Stimulated activated naive CD8-positive, alpha-beta T cell treated with anti-CD3 and anti-CD28 coated beads, Interleukin-15, amount 100 ng/mL, for 72 hours (primary cell): ENCODE measurements around the gene DNAJC7.

Experiments used
- ATAC-seq: fragments of 150-1000 bp; cut with Tn5 transposase; 2 replicates; pipeline ENCODE4 v1.10.0; 2021; ENCODE audit warnings: mild to moderate bottlenecking, moderate library complexity
- DNase-seq, 2 donors: peaks; one replicate each; pipeline ENCODE4 v3.0.0; 2021 to 2022
- H3K27ac Mint-ChIP-seq, 2 donors: one replicate each; pipeline ENCODE4 v1.8.0; 2022; ENCODE audit warnings: mild to moderate bottlenecking in 2 of 2, mixed read lengths in 2 of 2, moderate library complexity in 2 of 2
- H3K27me3 Mint-ChIP-seq: one replicate; pipeline ENCODE4 v1.8.0; 2022; ENCODE audit warnings: mixed read lengths
- H3K4me1 Mint-ChIP-seq: one replicate; pipeline ENCODE4 v1.8.0; 2022; ENCODE audit warnings: mild to moderate bottlenecking, mixed read lengths
- H3K4me3 Mint-ChIP-seq, 2 donors: one replicate each; pipeline ENCODE4 v1.8.0; 2022; ENCODE audit warnings: mild to moderate bottlenecking in 2 of 2, mixed read lengths in 2 of 2, moderate library complexity in 1 of 2
- H3K9me3 Mint-ChIP-seq, 2 donors: one replicate each; pipeline ENCODE4 v1.8.0; 2022; ENCODE audit warnings: mixed read lengths in 2 of 2

The DNAJC7 gene

GRCh38 chr17:42016941-42017865, at the start of gene DNAJC7:
Gene DNAJC7 (minus strand): TSS chr17:42017439. CDS start chr17:42017416, 23 bp downstream.
- peak within 1 kb of the TSS; percentile 96 to 99 for H3K4me3 Mint-ChIP-seq
- ATAC-seq (peak; percentile 95), DNase-seq (peak; percentile 87 to 93)
- peaks cover 4 to 11% of the 10 kb centered on the region in 2 donors for H3K9me3 Mint-ChIP-seq
- H3K27me3 Mint-ChIP-seq = no peaks in the 10 kb centered on the region
- peak within 1 kb of the TSS; percentile 99 to 100 for H3K27ac Mint-ChIP-seq
- H3K4me1 Mint-ChIP-seq = peaks cover 69% of the 10 kb centered on the region

- Mint-ChIP-seq H3K9me3 (no peaks in the 10 kb centered on the region), H3K4me1 (peaks cover 31% of the 10 kb centered on the region), H3K27ac (no peak overlapping the region), H3K4me3 (no peak overlapping the region), H3K27me3 (no peaks in the 10 kb centered on the region)
- ATAC-seq (no peak), DNase-seq (no peak)
These were observed 48.0 kb upstream of the DNAJC7 start for GRCh38 chr17:42065201-42065600.

GRCh38 chr17:42062681-42063080, 45.4 kb upstream of the DNAJC7 start:
- Mint-ChIP-seq H3K27ac (no peak overlapping the region), H3K9me3 (no peaks in the 10 kb centered on the region), H3K4me1 (peaks cover 31% of the 10 kb centered on the region), H3K27me3 (no peaks in the 10 kb centered on the region), H3K4me3 (peak overlapping the region; percentile 73 to 74)
- ATAC-seq (no peak), DNase-seq (no peak)

GRCh38 chr17:42061646-42062487, 44.6 kb upstream of the DNAJC7 start:
- DNase-seq (no peak), ATAC-seq (no peak)
- H3K27ac Mint-ChIP-seq = no peak overlapping the region
- H3K4me3 Mint-ChIP-seq = no peak overlapping the region
- peaks cover 31% of the 10 kb centered on the region for H3K4me1 Mint-ChIP-seq
- no peaks in the 10 kb centered on the region for H3K9me3 Mint-ChIP-seq
- no peaks in the 10 kb centered on the region for H3K27me3 Mint-ChIP-seq

- Mint-ChIP-seq H3K27me3 (peaks cover 8% of the 10 kb centered on the region), H3K9me3 (no peaks in the 10 kb centered on the region), H3K4me1 (peaks cover 38% of the 10 kb centered on the region), H3K4me3 (no peak overlapping the region), H3K27ac (no peak overlapping the region)
- DNase-seq (no peak), ATAC-seq (no peak)
These were observed 43.0 kb upstream of the DNAJC7 start for GRCh38 chr17:42060231-42060630.

GRCh38 chr17:42059815-42060214, 42.6 kb upstream of the DNAJC7 start:
- H3K27ac Mint-ChIP-seq = no peak overlapping the region
- no peaks in the 10 kb centered on the region for H3K9me3 Mint-ChIP-seq
- ATAC-seq = no peak
- DNase-seq = no peak
- no peak overlapping the region for H3K4me3 Mint-ChIP-seq
- peaks cover 12% of the 10 kb centered on the region for H3K27me3 Mint-ChIP-seq
- H3K4me1 Mint-ChIP-seq = peaks cover 36% of the 10 kb centered on the region

GRCh38 chr17:42058063-42058462, 40.8 kb upstream of the DNAJC7 start:
- peaks cover 29% of the 10 kb centered on the region for H3K27me3 Mint-ChIP-seq
- H3K4me1 Mint-ChIP-seq = peaks cover 18% of the 10 kb centered on the region
- no peak overlapping the region for H3K27ac Mint-ChIP-seq
- H3K9me3 Mint-ChIP-seq = no peaks in the 10 kb centered on the region
- DNase-seq (no peak), ATAC-seq (no peak)
- no peak overlapping the region for H3K4me3 Mint-ChIP-seq

- Mint-ChIP-seq H3K4me3 (no peak overlapping the region), H3K4me1 (peaks cover 9% of the 10 kb centered on the region)
These were observed 39.4 kb upstream of the DNAJC7 start for GRCh38 chr17:42056635-42057034.

GRCh38 chr17:42055496-42055895, 38.3 kb upstream of the DNAJC7 start:
- peaks cover 15% of the 10 kb centered on the region for H3K4me1 Mint-ChIP-seq
- no peaks in the 10 kb centered on the region for H3K9me3 Mint-ChIP-seq
- DNase-seq = no peak
- H3K27ac Mint-ChIP-seq = no peak overlapping the region
- ATAC-seq = no peak
- H3K4me3 Mint-ChIP-seq = no peak overlapping the region
- H3K27me3 Mint-ChIP-seq = peaks cover 55% of the 10 kb centered on the region

More at GRCh38 chr17:42056635-42057034, 39.4 kb upstream of the DNAJC7 start:
- peaks cover 44% of the 10 kb centered on the region for H3K27me3 Mint-ChIP-seq
- no peak overlapping the region for H3K27ac Mint-ChIP-seq
- DNase-seq (no peak), ATAC-seq (no peak)
- H3K9me3 Mint-ChIP-seq = no peaks in the 10 kb centered on the region

GRCh38 chr17:42055027-42055426, 37.8 kb upstream of the DNAJC7 start:
- H3K27me3 Mint-ChIP-seq = peaks cover 56% of the 10 kb centered on the region
- peaks cover 15% of the 10 kb centered on the region for H3K4me1 Mint-ChIP-seq
- ATAC-seq = no peak
- no peak overlapping the region for H3K4me3 Mint-ChIP-seq
- no peak overlapping the region for H3K27ac Mint-ChIP-seq
- no peak for DNase-seq
- no peaks in the 10 kb centered on the region for H3K9me3 Mint-ChIP-seq

GRCh38 chr17:42053731-42054500, 36.7 kb upstream of the DNAJC7 start:
- H3K4me1 Mint-ChIP-seq = peaks cover 15% of the 10 kb centered on the region
- DNase-seq (no peak), ATAC-seq (no peak)
- H3K27me3 Mint-ChIP-seq = peaks cover 63% of the 10 kb centered on the region
- no peak overlapping the region for H3K4me3 Mint-ChIP-seq
- no peaks in the 10 kb centered on the region for H3K9me3 Mint-ChIP-seq
- no peak overlapping the region for H3K27ac Mint-ChIP-seq

GRCh38 chr17:42052346-42052877, 35.2 kb upstream of the DNAJC7 start:
- peaks cover 70% of the 10 kb centered on the region for H3K27me3 Mint-ChIP-seq
- no peak for ATAC-seq

GRCh38 chr17:42051645-42052044, 34.4 kb upstream of the DNAJC7 start:
- no peak for ATAC-seq

More at GRCh38 chr17:42052346-42052877, 35.2 kb upstream of the DNAJC7 start:
- Mint-ChIP-seq H3K4me3 (no peak overlapping the region), H3K9me3 (no peaks in the 10 kb centered on the region), H3K27ac (no peak overlapping the region), H3K4me1 (peaks cover 15% of the 10 kb centered on the region)
- DNase-seq = no peak

GRCh38 chr17:42051013-42051400, 33.8 kb upstream of the DNAJC7 start:
- ATAC-seq (no peak), DNase-seq (no peak)
- Mint-ChIP-seq H3K4me3 (peak overlapping the region; percentile 66 to 75), H3K9me3 (no peaks in the 10 kb centered on the region), H3K27me3 (peaks cover 70% of the 10 kb centered on the region), H3K27ac (no peak overlapping the region), H3K4me1 (peaks cover 15% of the 10 kb centered on the region)

More at GRCh38 chr17:42051645-42052044, 34.4 kb upstream of the DNAJC7 start:
- H3K4me3 Mint-ChIP-seq = peak overlapping the region in 1 of 2 donors; percentile 7
- H3K27me3 Mint-ChIP-seq = peaks cover 70% of the 10 kb centered on the region
- H3K4me1 Mint-ChIP-seq = peaks cover 15% of the 10 kb centered on the region
- H3K27ac Mint-ChIP-seq = no peak overlapping the region
- H3K9me3 Mint-ChIP-seq = no peaks in the 10 kb centered on the region
- no peak for DNase-seq
